GM19240 (cell line): ENCODE results near the gene CACNG1.
"Not testable (repeated sequence)": the region's sequence is repeated elsewhere in the genome, so short reads cannot be mapped to it uniquely, and the experiment has no call there.

Source experiments
- DNase-seq: peaks from one replicate; pipeline ENCODE4 v3.0.0; 2011; ENCODE audit warnings: low spot score; ENCODE audit not compliant: insufficient read length

Gene CACNG1

GRCh38 chr17:67078292-67078691, 33.9 kb downstream of the CACNG1 start:
- no peak for DNase-seq

DNA sequence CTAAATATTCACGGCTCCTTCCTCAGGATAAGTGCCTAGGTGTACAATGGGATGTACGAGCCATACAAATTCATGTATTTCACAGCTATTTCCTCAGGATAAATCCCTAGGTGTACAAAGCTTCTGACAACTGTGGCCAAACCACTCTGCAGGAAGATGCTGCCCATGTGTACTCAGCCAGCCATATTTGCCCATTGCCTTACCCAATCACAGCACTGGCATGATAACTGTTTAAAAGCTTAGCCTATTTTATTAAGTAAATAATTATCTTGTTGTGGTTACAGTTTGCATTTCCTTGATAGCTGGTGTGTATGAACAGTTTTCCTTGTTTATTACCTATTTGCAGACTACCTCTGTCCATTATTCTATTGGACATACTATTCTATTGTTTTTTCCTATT, 35.1 kb downstream of the CACNG1 start:
- no peak for DNase-seq

DNA sequence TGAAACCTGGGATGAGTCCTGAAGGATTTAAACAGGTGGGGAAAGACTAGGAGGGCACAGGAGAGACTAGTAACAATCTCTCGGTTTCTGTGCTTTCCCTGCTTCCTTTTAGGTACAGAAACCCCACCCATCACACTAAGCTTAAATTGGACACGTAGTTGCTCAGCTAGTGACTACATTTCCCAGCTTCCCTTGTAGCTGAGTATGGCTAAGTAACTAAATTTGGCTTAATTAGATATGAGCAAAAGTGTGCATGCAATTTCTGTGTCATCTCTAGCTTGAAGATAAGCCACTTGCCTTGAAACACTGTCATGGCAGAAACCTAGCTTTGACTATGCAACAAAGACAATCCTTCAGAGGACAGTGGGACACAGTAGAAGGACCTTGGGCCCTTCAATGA, 36.5 kb downstream of the CACNG1 start:
- DNase-seq, result no peak

DNA sequence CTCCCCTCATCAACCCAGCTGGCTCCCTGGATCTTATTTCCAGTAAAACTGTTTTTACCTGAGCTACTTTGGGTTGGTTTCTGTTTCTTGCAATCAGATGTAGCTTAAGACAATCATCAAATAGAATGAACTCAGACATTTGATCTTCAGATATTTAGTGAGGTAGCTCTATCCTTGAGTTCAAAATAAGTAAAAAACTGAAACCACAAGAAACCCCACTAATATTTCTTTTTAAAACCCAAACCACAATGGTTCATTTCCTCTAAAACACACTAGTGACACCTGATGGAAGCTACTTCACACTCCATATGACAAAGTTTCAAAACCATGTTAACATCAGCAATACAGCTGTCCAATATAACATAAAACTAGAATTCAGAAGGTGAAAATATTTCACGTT, 37.8 kb downstream of the CACNG1 start:
- DNase-seq, result no peak

DNA sequence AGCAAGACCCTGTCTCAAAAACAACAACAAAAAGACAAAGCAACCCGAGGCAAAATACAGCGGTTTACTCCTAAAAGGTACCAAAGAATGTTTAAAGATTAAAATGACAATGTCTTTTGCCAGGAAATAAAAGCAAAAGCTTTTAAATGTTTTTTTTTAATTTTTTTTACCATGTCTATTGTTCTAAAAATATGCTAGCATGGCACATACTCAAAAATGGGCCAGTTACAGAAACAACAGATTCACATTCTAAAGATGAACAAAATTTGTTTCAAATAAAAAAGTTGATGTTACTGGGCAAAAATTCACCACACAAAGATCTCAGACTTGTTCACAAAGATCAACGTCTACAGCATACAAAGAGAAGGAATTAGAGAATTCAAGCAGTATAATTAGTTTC, 41.1 kb downstream of the CACNG1 start:
- DNase-seq, result no peak

- DNase-seq, result no peak
Measured at GRCh38 chr17:67088639-67089038, 44.3 kb downstream of the CACNG1 start.

DNA sequence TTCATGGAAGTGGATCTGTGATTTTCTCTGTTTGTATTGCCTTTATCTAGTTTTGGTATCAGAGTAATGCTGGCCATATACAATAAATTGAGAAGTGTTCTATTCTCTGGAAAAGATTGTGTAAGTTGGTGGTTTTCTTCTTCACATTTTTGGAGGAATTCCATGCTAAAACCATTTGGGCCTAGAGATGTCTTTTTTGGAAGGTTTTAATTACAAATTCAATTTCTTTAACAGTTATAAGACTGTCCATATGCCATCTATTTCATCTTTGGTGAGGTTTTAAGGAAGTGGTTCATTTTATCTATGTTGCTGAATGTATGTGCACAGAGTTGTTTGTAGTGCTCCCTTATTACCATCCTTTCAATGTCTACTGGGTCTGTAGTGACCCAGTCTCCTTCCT, 46.0 kb downstream of the CACNG1 start:
- DNase-seq, result no peak

GRCh38 chr17:67092291-67092690, 47.9 kb downstream of the CACNG1 start:
- DNase-seq, result no peak

- DNase-seq, result not testable (repeated sequence)
Measured at GRCh38 chr17:67092710-67093109, 48.4 kb downstream of the CACNG1 start.

DNA sequence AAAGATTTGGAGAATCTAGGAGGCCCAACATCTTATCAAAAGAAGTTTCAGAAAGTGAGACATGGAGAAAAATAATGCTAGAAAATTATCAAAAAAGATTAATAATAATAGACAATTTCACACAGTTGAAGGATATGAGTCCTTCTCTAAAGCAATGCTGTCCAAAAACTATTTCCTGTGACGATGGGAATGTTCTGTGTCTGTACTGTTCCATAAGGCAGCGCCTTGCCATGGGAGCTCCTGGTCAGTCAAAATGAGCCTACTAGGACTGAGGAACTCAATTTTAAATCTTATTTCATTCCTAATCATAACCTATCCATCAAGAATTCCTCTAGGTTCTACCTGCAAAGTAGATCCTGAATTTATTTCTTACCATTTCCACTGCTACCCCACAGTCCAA, 49.0 kb downstream of the CACNG1 start:
- no peak for DNase-seq

DNA sequence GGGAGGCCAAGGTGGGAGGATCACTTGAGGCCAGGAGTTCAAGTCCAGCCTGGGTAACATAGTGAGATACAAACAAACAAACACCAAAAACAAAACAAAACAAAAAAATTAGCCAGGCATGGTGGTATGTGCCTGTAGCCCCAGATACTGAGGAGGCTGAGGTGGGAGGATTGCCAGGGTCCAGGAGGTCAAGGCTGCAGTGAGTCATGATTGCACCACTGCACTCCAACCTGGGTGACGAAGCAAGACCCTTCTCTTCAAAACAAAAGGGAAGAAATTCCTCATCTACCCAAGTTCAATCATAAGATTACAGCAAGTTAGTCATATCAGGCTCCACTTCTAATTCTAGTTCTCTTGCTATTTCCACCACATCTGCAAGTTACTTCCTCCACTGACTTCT, 50.9 kb downstream of the CACNG1 start:
- DNase-seq, result not testable (repeated sequence)

GRCh38 chr17:67095803-67096202, 51.4 kb downstream of the CACNG1 start:
- no peak for DNase-seq

- no peak for DNase-seq
Measured at GRCh38 chr17:67096609-67097008, 52.3 kb downstream of the CACNG1 start.

DNA sequence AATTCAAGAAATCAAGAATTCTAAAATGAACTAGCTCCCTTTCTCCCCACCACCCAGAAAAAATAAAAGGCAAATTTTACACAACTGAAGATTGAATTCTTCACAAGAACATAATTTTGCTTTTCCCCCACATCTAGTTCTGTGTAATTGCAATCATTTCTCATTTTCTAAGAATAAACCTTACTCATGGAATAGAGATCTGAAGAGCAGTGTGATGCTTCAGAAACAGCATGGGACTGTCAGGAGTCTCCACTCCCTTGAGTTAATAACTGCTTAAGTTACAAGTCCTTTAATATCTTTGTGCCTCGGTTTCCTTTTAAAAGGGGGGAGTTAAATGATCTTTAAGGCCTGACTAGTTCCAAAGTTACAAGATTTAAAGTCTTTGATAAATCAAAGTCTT, 53.7 kb downstream of the CACNG1 start:
- no peak for DNase-seq

- not testable (repeated sequence) for DNase-seq
Measured at GRCh38 chr17:67104641-67105040, 60.3 kb downstream of the CACNG1 start.

GRCh38 chr17:67105213-67105612, 60.9 kb downstream of the CACNG1 start:
- no peak for DNase-seq
